Amniotic stem cell (primary cell): ENCODE measurements around the gene MCF2L.
"Not testable (repeated sequence)": the region's sequence is repeated elsewhere in the genome, so short reads cannot be mapped to it uniquely, and the experiment has no call there.

Experiments
- DNase-seq: peaks from one replicate; lab custom pipeline; 2025; lab: John Stamatoyannopoulos, UW

MCF2L gene

DNA sequence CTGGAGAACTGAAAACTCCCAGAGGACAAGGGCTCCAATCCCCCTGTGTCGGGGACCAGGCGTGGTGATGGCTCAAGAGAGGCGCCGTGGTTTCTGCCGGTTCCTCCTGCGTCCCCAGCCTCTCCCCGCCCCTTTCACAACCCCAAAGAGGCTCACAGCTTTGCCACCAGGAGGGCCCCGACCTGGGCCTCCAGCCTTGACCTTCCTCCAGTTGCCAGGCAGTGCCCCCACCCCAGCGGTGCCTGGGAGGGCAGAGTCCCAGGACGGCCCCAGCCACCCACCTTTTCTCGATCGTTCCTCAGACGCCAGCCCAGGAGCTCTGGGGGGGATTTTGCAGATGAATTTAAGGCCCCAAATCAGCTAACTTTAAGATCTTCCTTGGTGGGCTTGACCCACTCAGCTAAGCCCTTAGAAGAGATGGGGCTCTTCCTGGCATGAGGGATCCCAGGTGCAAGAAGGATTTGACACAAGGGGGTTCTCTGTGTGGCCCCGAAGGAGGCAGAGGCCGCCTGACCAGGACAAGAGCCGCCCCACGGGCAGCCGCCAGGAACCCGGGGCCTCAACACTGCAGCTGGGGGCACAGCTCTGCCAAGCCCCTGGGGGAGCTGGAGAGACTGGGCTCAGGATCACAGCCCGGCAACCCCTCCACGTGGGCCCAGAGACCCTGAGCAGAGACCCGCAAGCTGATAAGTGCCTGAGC is 47.0 kb downstream of the MCF2L start:
- DNase-seq, result no peak

- no peak for DNase-seq
Observed at GRCh38 chr13:113016526-113017295, 47.7 kb downstream of the MCF2L start.

DNA sequence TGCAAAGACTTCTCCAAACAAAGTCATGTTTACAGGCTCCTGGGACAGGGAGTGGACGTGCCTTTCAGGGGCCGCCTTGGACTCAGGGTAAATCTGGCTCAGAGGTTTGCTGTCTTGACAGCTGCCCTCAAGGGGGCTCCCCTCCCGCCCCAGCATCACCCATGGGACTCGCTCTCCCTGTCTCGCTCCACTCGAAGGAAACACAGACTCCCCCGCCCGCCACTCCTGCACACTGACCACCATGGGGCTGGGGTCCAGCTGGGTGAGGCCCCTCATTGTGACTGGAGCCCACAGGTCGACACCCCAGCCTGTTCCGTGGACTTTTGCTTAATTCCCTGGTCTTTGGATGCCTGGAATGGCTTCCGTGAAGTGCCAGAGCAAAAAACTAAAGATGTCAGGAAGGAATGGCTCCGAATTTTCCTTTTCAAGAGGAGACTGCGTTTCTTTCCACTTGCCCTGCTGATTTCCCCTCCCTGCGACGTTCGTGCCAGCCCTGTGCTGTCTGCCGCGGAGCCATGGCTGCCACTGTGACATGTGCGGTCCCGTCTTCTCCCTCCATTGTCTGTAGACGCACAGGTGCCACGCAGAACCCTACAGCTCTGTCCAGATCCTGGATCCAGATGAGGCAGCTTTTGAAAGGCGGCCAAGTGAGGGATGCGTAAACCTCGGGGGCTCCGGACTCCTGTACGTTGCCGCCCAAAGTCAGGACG is 48.6 kb downstream of the MCF2L start:
- no peak for DNase-seq

GRCh38 chr13:113018676-113019465 is 49.9 kb downstream of the MCF2L start:
- no peak for DNase-seq

GRCh38 chr13:113020323-113021080 is 51.5 kb downstream of the MCF2L start:
- no peak for DNase-seq

- DNase-seq, result no peak
Observed at GRCh38 chr13:113021391-113021790, 52.4 kb downstream of the MCF2L start.

DNA sequence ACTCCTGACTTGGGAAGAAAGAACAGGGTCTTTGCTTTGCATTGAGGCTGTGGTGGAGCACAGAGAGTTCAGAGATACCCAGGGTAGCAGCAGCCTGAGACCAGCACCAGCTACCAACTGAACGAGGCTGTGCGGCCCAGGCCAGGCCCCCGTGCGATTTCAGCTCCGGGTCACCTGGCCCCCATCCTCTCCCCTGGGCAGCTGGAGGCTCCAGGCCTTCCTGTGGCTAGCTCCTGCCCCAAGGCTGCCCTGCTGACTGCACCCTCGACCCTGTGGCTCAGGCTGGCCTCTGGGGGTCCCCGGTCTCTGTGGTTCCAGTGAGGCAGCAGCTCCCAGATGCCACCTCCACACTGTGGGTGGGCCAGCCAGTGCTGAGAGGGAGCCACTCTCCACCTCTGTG is 52.8 kb downstream of the MCF2L start:
- DNase-seq, result no peak

DNA sequence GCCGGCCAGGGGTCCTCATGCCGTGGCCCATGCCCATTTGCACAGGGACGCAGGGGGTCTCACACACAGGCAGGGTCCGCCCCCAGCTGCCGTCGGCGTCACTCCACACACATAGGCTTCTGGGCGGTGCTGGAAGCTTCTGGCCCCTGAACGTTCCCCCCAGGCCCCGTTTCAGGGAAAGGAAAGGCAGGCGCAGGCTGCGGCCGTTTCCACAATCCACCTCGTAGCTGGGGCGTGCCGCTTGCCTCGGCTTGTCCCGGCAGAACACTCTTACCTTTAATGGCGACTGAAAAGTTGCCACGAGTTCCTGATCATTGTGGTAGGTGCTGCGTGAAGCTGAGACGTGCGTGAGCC is 53.4 kb downstream of the MCF2L start:
- no peak for DNase-seq

GRCh38 chr13:113022745-113023574 is 53.9 kb downstream of the MCF2L start:
- DNase-seq, result no peak

DNA sequence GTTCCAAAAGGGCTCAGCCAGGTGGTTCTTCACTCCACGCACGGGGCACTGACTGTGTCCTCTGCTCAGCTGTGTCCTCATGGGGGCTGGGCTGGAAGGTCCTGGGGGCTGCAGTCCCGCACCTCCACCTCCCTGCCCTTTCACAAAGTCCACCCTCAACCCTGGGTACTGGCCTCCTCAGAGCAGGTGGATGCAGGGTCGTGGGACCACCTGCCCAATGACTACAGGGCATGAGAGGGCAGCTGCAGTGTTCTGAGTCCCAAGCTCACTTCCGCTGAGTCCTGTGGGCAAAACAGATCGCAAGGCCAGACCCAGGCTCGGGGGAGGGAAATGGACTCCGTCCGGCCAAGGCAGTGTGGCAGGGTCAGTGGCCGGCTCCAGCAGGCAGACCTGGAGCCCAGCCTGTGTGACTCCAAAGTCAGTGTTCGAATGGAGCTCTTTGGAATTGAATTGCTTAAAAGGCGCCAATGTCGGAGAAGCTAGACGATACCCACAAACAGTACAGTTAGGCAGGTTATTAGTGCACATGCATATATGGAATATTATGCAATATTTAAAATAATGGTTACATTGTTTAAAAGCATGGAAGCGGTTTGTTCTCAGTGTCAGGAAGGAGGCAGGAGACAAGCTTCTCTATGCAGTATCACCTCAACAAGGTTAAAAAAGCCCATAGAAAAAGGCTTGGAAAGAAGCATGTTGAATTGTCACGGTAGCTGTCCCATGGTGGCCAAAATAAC is 54.8 kb downstream of the MCF2L start:
- no peak for DNase-seq

DNA sequence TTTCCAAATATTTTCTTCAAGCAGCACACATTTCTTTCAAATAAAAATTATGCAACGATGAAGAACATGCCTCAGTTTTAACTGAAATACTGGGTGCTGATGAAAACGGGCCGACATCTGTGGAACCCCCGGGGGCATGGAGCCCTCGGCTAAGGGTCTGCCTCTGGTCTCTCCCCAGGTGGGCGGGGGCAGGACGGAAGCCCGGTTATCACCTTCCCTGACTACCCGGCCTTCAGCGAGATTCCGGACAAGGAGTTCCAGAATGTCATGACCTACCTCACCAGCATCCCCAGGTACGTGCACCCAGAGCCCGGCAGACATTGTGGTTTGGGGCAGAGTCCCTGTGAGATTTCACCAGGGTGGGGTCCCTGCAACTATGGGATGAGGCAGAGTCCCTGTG is 55.5 kb downstream of the MCF2L start:
- DNase-seq, result no peak

DNA sequence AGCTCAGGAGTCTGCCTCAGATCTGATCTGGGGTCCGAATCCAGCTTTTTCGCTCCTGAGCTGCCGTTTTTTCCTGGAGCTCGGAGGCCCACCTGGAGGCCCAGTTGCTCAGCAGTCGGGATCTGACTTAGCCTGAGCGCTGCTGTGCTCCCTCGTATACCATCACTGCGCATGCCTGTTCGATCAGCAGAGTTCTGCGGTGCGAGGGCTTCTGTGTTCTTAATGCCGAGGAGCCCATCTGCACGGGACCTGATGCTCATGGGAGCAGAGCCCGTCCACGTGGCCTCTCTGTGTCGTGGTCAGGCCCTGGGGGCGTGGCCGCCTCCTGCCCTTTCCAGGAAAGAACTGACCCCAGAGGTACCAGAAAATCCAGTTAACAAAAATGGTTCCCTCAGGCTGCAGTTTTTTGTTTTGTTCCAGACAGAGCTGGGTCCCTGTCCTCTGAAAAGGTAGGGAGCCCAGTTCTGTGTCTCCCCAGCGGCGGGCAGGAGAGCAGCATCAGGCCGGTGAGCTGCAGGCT is 57.4 kb downstream of the MCF2L start:
- DNase-seq, result no peak

DNA sequence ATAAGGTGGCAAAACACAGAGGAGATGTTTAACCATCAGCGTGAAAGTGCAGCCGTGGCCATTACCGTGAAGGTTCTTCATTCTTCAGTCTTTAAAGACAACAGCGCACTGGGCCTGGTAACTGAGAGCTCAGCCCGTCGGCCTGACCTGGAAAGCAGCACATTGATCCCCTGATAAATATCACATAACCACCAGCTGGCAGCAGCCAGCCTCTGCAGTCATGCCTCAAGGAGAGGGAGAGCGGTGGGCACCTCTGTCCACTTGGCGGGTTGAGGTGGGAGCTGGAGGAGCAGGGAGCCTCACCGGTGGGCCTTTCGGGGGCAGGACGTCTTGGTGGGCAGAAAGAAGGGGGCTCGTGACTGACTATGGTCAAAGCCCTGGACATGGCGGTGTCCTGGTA is 58.1 kb downstream of the MCF2L start:
- no peak for DNase-seq

DNA sequence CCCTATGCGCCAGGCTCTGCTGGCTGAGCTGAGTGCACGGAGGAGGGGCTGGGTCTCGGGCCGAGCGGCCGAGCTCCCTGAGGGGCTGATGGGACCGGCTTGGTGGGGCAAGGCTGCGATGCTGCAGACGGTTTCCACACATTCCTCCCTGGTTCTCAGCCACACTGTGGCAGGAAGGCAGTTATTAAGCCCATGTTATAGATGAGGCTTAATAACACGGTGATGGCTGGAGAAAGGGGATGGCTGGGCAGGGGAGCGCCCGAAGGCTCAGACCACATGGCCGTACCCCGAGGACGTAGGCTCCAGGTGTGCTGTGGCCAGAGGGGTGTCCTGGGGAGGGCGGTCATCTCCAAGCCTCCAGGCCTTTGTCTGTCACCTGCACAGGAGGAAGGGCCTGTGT is 58.6 kb downstream of the MCF2L start:
- DNase-seq, result no peak

- DNase-seq, result no peak
Observed at GRCh38 chr13:113028336-113029060, 59.5 kb downstream of the MCF2L start.

DNA sequence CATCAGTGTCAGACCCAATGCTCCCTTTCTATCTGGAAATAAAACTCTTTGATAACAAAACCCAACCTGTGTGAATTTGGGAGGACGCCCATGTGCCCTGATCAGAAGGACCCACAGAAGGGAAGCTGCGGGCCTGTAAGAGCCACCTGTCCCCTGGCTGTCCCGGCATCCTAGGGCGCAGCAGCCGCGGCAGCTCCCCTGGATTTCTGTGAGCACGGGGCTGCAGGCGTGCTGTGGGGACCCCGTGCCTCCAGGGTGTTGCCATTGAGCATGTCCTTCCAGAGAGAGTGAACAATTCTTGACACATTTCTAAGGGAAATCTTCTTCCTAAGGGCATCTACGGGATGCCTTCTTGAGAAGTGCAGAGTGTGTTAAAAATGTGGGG is 60.0 kb downstream of the MCF2L start:
- DNase-seq, result no peak

DNA sequence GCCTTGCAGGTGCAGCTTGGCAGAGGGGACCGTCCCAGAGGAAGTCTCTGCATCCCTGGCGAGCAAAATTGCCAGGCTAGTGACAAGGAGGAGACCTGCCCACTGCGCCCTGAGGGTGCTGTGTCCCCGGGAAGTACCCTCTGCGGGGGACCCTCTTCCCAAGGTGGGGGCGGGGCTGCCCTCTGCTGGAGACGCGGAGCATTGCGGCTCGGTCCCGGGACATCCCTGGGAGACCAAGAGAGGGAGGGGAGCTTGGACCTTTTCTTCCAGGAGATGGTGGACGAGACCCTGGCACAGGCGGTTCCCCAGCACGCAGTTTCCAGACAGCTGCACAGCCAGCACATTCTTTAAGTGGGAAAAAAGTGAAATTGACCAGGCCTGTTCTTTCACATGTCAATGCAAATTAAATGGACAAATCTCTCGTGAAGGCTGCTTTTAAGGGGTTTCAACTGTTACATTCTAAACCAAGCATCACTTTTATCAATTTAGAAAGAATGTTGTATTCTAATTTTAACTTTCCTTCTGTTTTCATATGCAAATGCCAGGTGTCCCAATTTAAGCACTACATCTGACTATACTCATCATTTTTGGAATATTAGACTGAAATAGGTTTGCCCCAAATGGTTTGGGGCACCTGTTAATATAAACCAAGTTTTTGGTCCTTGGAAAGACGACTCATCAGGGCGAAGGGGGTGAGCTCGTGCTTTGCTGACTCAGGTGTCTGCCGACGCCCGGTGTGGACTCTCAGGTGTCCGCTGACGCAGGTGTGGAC is 60.7 kb downstream of the MCF2L start:
- no peak for DNase-seq

GRCh38 chr13:113030259-113030640 is 61.2 kb downstream of the MCF2L start:
- DNase-seq, result not testable (repeated sequence)
